Right hindlimb (tissue), 1 donor: ENCODE results near the gene CTDP1.

Experiments used
- DNase-seq: peaks from one replicate; pipeline ENCODE4 v3.0.0-alpha.2; 2018

CTDP1 gene, protein sequence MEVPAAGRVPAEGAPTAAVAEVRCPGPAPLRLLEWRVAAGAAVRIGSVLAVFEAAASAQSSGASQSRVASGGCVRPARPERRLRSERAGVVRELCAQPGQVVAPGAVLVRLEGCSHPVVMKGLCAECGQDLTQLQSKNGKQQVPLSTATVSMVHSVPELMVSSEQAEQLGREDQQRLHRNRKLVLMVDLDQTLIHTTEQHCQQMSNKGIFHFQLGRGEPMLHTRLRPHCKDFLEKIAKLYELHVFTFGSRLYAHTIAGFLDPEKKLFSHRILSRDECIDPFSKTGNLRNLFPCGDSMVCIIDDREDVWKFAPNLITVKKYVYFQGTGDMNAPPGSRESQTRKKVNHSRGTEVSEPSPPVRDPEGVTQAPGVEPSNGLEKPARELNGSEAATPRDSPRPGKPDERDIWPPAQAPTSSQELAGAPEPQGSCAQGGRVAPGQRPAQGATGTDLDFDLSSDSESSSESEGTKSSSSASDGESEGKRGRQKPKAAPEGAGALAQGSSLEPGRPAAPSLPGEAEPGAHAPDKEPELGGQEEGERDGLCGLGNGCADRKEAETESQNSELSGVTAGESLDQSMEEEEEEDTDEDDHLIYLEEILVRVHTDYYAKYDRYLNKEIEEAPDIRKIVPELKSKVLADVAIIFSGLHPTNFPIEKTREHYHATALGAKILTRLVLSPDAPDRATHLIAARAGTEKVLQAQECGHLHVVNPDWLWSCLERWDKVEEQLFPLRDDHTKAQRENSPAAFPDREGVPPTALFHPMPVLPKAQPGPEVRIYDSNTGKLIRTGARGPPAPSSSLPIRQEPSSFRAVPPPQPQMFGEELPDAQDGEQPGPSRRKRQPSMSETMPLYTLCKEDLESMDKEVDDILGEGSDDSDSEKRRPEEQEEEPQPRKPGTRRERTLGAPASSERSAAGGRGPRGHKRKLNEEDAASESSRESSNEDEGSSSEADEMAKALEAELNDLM

DNA sequence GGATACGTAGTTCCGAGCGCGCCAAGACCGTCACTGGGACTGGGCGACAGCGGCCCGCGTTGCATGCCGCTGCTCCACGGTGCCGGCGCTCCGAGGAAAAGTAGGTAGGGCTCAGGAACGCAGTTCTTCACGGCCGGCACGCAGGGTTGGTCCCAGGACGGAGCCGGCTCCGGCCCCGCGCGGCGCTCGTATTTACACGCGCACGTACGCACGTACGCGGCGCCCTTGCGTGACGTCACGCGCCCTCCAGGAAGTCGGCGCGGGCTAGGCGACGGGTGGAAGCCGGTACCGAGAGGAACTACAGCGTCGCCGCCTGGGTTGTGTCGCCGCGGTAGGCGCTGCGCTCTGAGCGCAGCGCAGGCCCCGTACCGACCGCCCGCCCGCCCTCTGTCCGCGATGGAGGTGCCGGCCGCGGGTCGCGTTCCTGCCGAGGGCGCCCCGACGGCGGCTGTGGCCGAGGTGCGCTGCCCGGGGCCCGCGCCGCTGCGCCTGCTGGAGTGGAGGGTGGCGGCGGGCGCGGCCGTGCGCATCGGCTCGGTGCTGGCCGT lies at the start of gene CTDP1:
TSS of gene CTDP1 (plus strand) at position 252 of the 548 bp plus-strand sequence. CDS start at position 397, 145 bp downstream.
- no peak for DNase-seq

DNA sequence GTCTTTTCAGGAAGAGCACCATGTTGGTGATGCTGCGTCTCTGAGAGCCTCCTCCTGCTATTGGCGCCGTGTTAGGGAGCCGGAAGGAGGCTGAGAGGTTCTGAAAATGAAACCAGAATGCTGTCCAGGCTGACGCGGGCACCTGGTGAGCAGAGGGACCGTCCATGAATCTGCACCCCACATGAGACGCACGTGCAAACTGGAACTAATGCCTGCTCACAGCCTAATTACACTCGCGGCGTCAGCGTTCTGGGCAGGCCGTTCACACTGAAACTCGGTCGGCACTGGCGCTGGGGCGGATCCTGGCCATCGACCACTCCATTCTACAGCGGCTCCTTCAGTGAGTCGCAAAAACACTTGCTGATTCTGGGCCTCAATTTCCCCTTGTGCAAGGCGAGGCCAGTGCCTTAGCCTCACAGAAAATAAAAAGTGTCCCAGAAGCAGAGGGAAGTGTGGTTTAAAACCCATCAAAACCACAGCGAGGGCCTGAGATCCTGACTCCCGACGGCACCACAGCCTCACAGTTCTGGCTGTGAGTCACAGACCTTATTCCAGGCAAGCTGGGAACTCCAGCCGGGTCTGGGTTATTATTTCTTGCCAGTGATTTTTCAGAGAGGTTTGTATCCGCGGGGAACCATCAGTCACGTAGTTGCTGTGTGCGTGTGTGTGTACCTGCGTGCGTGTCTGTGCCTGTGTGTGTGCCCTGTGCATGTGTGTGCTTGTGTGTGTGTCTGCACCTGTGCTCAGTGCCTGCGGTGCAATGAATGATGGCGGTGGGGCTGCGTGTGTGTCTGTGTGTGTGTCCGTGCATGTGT lies 49.1 kb upstream of the CTDP1 start:
- no peak for DNase-seq

GRCh38 chr18:79631096-79631507 lies 48.5 kb upstream of the CTDP1 start:
- DNase-seq, result no peak

DNA sequence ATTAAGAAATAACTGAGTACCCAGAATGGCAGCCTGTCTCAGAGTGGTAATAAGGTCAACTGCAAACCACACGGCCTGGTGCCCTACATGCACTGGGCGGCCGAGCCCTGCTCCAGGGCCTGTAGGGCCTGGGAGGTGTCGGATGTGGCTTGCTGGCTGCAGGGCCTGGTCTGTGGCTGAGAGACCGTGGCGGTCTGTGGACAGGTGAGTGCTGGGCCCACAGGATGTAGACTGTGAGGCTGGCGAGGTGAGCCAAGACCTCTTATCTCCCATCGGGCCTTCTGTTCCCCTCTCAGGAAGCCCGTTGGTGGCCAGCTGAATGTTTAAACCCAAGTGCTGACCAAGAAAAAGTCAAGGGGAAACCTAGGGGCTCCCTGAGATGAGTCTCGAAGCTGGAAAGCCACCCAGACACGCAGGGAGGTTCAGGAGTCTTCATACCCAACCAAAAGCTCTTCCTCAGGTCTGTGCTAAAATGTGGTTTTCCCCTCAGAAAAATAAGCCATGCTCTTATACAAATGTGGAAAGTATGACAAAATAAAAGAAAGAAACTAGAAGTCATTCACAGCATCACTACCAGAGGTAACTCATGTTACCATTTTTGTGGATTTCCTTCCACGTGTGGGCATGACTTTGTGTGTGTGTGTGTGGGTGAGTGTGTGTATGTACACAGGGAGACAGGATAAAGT lies 47.7 kb upstream of the CTDP1 start:
- no peak for DNase-seq

DNA sequence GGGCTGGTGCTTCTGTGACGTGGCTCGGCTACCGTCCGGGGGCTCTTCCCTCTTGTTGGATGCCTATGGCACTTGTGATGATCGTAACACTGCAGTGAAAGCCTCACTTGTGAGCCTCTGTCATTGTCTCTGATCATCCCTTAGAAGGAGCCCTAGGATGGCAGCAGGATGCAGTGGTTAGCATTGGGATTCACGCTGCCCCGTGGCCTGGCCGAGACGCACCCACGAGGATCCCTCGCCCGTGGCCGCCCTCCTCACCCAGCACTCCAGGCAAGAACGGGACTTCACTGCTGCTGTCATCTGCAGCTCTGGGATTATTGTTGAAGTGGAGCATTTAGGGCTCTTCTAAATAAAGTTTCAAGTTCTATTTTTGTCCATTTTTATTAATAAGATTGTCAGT lies 46.8 kb upstream of the CTDP1 start:
- DNase-seq, result no peak

GRCh38 chr18:79634186-79634585 lies 45.4 kb upstream of the CTDP1 start:
- DNase-seq, result no peak

DNA sequence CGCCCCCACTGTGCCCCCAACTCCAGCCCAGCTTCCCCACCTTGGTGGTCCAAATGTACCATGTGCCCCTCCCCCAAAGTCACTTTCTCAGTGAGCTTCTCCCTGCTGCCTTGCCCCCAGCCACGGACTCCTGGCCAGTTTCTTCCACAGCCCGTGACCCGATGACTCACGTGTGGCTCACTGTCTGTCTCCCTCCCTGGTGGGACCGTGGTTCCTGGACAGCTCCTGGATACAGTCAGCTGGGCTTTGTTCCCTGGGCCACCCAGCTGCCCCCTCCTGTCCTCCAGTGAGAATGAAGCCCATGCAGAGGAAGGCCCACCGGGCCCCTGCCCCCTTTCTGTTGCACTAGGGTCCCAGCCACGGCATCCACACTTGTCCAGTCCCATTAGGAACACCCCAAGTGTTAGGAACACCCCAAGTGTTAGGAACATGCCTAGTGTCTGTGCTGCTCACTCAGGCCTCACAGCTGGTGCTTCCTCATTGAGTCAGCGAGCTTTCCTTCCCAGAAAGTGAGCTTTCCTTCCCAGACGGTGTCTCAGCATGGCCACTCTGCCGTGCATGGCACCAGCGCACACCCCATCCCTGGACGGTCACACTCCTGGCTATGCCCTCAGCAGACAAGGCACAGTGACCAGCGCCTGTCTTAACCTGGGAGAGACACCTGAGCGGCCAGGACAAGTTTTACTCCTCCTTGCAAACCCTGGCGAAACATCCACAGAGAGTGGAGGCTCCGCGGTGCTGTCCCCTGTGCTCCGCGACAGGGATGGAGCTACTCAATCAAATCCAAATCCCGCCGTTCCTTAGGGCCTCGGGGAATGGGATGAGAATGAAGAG lies 44.8 kb upstream of the CTDP1 start:
- DNase-seq, result no peak

GRCh38 chr18:79635427-79635726 lies 44.2 kb upstream of the CTDP1 start:
- DNase-seq, result no peak

GRCh38 chr18:79637181-79637920 lies 42.3 kb upstream of the CTDP1 start:
- no peak for DNase-seq

GRCh38 chr18:79637921-79638909 lies 41.4 kb upstream of the CTDP1 start:
- no peak for DNase-seq

DNA sequence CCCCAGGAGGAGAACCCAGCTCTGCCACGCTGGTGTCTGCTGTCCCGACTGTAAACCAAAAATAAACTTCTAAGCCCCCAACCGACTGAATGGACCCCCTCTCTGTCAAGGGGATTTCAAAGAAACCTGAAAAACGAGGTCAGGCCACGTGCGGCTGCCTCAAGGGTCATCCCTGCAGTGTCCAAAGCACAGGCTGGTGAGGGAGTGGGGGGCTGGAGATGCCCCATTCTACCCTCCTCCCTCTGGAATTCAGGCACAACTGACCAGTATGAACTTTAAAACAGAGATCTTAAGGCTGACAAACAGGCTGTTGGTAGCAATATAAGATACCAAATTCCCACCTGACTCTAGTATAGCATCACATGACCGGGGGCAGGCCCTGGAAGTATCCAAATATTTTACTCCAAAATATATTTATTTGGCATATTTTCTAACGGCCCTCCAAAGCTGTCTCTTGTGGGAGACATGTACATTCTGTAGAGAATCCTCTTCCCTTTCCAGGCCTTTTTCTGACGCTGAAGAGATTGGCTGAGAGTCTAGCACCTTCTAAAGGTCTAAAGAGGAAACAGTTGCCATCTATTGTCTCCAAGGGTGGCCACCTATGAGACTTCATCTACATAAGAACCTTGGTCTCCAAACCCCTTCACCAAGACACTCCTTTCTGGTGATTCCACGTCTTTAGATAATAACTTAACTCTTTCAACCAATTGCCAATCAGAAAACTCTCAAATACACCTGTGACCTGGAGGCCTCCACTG lies 40.4 kb upstream of the CTDP1 start:
- no peak for DNase-seq

- no peak for DNase-seq
Observed at GRCh38 chr18:79640064-79640672, 39.4 kb upstream of the CTDP1 start.

DNA sequence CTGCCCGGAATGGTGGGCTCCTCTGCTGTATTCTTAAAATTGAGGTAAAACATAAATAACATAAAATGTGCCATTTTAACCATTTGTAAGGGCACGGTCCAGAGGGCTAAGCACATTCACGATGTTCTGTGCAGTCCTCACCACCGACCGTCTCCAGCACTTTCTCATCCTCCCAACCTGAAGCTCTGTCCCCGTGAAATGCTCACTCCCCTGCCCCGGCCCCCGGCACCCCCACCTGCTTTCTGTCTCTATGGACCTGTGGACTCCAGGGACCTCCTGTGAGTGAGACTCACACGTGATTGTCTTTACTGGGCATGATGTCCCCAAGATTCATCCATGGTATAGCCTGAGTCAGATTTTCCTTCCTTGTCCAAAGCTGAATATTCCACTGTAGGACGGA lies 38.7 kb upstream of the CTDP1 start:
- DNase-seq, result no peak

DNA sequence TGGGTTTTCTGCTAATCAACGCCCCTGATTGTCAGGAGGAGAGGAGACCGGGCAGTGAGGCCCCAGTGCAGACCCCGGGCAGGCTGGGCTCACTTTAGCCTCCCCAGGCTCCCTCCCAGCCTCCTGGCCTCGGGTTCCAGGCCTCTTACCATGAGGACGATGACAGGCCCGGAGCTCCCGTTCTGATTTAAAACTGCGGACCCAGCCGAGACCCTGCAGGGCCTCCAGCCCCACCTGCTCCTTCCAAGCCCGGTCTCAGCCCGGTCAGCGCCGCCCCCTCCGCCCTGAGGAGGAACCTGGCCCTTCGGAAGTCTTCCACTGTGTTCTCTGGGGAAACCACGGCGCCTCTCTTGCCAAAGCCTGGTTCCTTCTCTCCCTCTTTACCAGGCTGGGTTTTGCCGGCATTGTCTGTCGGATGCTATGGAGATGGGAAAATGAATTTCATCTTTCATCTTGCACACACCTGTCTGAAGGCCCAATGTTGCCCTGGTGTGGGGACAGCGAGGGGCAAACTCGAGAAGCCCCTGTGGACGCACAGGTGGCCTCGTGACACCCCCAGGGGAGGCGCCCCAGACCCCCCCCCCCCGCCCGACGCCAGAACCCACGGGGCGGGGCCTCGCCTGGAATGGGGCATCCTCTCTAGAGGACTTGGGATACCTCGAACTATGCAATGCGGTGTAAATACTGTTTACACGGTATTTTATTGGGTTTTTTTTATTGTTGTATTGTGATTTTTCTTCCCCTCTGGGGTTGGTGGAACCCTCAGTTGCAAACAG lies 37.7 kb upstream of the CTDP1 start:
- DNase-seq, result no peak

GRCh38 chr18:79642626-79643025 lies 37.0 kb upstream of the CTDP1 start:
- no peak for DNase-seq

DNA sequence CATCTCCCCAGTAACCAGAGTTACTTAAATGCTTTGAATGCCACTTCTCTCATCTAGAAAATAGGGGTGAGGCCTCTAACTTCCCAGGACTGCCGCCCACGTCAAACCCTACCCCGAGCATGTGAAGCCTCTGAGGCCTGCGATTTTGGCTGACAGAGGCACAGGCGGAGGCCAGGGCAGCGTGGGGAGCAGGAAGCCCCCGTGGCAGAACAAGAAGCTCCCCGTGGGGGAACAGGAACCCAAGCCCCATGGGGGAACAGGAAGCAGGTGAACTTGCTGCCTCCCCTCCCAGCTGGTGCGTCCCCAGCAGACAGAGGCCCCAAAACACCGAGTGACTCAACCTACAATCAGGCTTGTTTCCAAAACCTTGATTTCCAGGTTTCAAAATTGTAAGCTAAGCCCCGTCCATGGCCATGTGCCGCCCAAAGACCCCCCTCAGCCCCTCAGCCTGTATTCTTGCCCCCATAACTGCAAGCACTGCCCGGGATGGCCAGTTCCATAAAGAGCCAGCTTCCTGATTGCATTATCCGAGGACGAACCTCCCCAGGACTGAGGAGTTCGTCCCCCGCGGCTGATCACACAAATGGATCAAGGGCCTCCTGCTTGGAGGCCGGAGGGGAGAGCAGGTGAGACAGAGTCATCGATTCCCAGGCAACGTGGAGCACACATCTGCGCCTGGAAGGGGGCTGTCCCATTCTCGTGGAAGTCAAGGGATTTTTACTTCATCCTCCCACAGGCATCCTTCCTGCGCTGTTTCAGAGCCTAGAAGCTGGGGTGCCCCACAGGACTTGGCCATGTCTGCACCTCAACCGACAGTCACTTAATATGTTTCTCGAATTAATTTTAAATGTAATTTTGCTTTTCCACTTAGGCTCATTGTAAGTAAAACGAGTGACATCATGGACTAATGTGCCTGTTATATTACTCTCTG lies 36.3 kb upstream of the CTDP1 start:
- DNase-seq, result no peak
